Activated T-helper 1 cell treated with anti-CD3 and anti-CD28 coated beads, Interleukin-12 subunit alpha, Interleukin-12 subunit beta, Interleukin-2, Interleukin-4 antibody, amounts not matched to agents 30 ng/mL and 10 ng/mL and 1 ng/mL, durations not matched to agents 14 hours and 24 hours and 36 hours (primary cell): ENCODE measurements around the gene FARP1. TPM values are rescaled to one million over a fixed set of nuclear protein-coding genes. Genes with fewer than 3 reads are reported as not detected.

ENCODE experiments used
- total RNA-seq: library from RNA; stranded (reverse); gene quantifications from 2 replicates; pipeline ENCODE4 v1.2.3, GENCODE V29; 2022

Gene FARP1
- total RNA-seq, 1 donor from 2014 or later: 0.34 TPM

Other genes starting within 250 kb of the FARP1 start
- 210 and 226 TPM in 2 replicates for gene IPO5, start 189.4 kb upstream of the FARP1 start, total RNA-seq
- not detected in 2 replicates for gene RNF113B, start 34.2 kb downstream of the FARP1 start, total RNA-seq